Activated CD8-positive, alpha-beta T cell treated with anti-CD3 and anti-CD28 coated beads for 36 hours (primary cell): ENCODE results near the gene TMEFF1. TPM values are rescaled to one million over a fixed set of nuclear protein-coding genes. Genes with fewer than 3 reads are reported as not detected.

ENCODE experiments used
- ATAC-seq: fragments of 200-7000 bp; cut with Tn5 transposase; one replicate; pipeline ENCODE4 v1.10.0; 2021; ENCODE audit warnings: mild to moderate bottlenecking, moderate library complexity
- CTCF ChIA-PET: fragments of 350-600 bp; sonication (Branson Sonifier 250); formaldehyde crosslinking; loops from one replicate; lab custom pipeline; 2021; ENCODE audit warnings: antibody characterized with exemption; lab: Charles Lee
- POLR2A ChIA-PET: fragments of 350-600 bp; sonication (Branson Sonifier 250); formaldehyde crosslinking; loops from one replicate; lab custom pipeline; 2021; ENCODE audit warnings: antibody characterized with exemption; lab: Charles Lee
- DNase-seq: peaks from one replicate; pipeline ENCODE4 v3.0.0-alpha.2; 2020
- H3K27ac Mint-ChIP-seq: one replicate; pipeline ENCODE4 v1.8.0; 2021; ENCODE audit warnings: mild to moderate bottlenecking, mixed read lengths
- H3K27me3 Mint-ChIP-seq: one replicate; pipeline ENCODE4 v1.8.0; 2021; ENCODE audit warnings: mixed read lengths
- H3K36me3 Mint-ChIP-seq: one replicate; pipeline ENCODE4 v1.8.0; 2021; ENCODE audit warnings: low read depth, mixed read lengths
- H3K4me1 Mint-ChIP-seq: one replicate; pipeline ENCODE4 v1.8.0; 2021; ENCODE audit warnings: low read depth, mixed read lengths
- H3K4me3 Mint-ChIP-seq: one replicate; pipeline ENCODE4 v1.8.0; 2021; ENCODE audit warnings: mild to moderate bottlenecking, moderate library complexity, mixed read lengths
- H3K9me3 Mint-ChIP-seq: one replicate; pipeline ENCODE4 v1.8.0; 2021; ENCODE audit warnings: mixed read lengths
- CTCF ChIP-seq: fragments of 200-600 bp; IDR thresholded peaks from one replicate; pipeline ENCODE4 v1.8.0; 2022; ENCODE audit warnings: antibody characterized with exemption, mild to moderate bottlenecking
- intact Hi-C: fragments of 100-400 bp; cut with micrococcal nuclease; formaldehyde crosslinking; loops from one replicate; pipeline ENCODE4 v1.10.0; 2022
- total RNA-seq, 2 experiments: library from RNA; stranded (reverse); gene quantifications; one replicate each; pipeline ENCODE4 v1.2.3, GENCODE V29; 2021

Gene TMEFF1
- total RNA-seq, 2 experiments from 2014 or later = 0.68 to 0.78 TPM

GRCh38 chr9:100427366-100428263 lies 45.3 kb upstream of the TMEFF1 start:
- no peaks in the 10 kb centered on the region for H3K36me3 Mint-ChIP-seq
- ATAC-seq (peak; percentile 65), DNase-seq (peak; percentile 41)
- H3K4me3 Mint-ChIP-seq = peak overlapping the region; percentile 80
- peaks cover 33% of the 10 kb centered on the region for H3K4me1 Mint-ChIP-seq
- peaks cover 1% of the 10 kb centered on the region for H3K27me3 Mint-ChIP-seq
- ChIA-PET CTCF (interaction anchor here (1.6 to 4.4 kb wide), 3 partner anchors 10 to 75 kb away, joined by 3 to 32 read pairs (median 6); partner anchors contain the start of gene TEX10), POLR2A (interaction anchor here (0.7 to 1.3 kb wide), 8 partner anchors 8 to 93 kb away, joined by 3 to 4 read pairs (median 4); partner anchors contain the start of gene TEX10)
- no peak for TF ChIP-seq CTCF
- H3K27ac Mint-ChIP-seq = peak overlapping the region; percentile 73
- H3K9me3 Mint-ChIP-seq = no peaks in the 10 kb centered on the region
- intact Hi-C loops = no loop called here

GRCh38 chr9:100428871-100429654 lies 43.9 kb upstream of the TMEFF1 start:
- DNase-seq (no peak), ATAC-seq (no peak)
- ChIA-PET CTCF (interaction anchor here (1.0 to 1.7 kb wide), 3 partner anchors 9 to 167 kb away, joined by 3 to 12 read pairs (median 4); no protein-coding TSS in a partner anchor), POLR2A (no interaction called here)
- Mint-ChIP-seq H3K9me3 (no peaks in the 10 kb centered on the region), H3K4me3 (no peak overlapping the region), H3K27me3 (no peaks in the 10 kb centered on the region), H3K36me3 (no peaks in the 10 kb centered on the region), H3K27ac (no peak overlapping the region), H3K4me1 (peaks cover 33% of the 10 kb centered on the region)
- no peak for TF ChIP-seq CTCF
- intact Hi-C loops = no loop called here

GRCh38 chr9:100430286-100430940 lies 42.5 kb upstream of the TMEFF1 start:
- ATAC-seq (no peak), DNase-seq (no peak)
- ChIA-PET POLR2A (interaction anchor here (0.7 kb wide), 1 partner anchor 43 kb away, joined by 3 read pairs; the partner anchor contains the start of gene TMEFF1), CTCF (interaction anchor here (1.7 kb wide), 1 partner anchor 8 kb away, joined by 12 read pairs; no protein-coding TSS in a partner anchor)
- Mint-ChIP-seq H3K27me3 (no peaks in the 10 kb centered on the region), H3K36me3 (no peaks in the 10 kb centered on the region), H3K9me3 (no peaks in the 10 kb centered on the region), H3K27ac (no peak overlapping the region), H3K4me1 (peaks cover 33% of the 10 kb centered on the region), H3K4me3 (no peak overlapping the region)
- intact Hi-C loops = no loop called here
- no peak for TF ChIP-seq CTCF

- Mint-ChIP-seq H3K4me1 (peaks cover 23% of the 10 kb centered on the region), H3K27ac (no peak overlapping the region), H3K4me3 (no peak overlapping the region), H3K27me3 (no peaks in the 10 kb centered on the region), H3K9me3 (no peaks in the 10 kb centered on the region), H3K36me3 (no peaks in the 10 kb centered on the region)
- TF ChIP-seq CTCF = no peak
- ChIA-PET CTCF (interaction anchor here (1.6 kb wide), 1 partner anchor 107 kb away, joined by 3 read pairs; no protein-coding TSS in a partner anchor), POLR2A (interaction anchor here (0.7 kb wide), 1 partner anchor 80 kb away, joined by 3 read pairs; the partner anchor contains the start of gene TEX10)
- ATAC-seq (no peak), DNase-seq (no peak)
- intact Hi-C loops = no loop called here
Observed at GRCh38 chr9:100431886-100432285, 41.1 kb upstream of the TMEFF1 start.
